Right ventricle myocardium superior (tissue), 1 donor: Measurements from ENCODE around the gene CES4A. TPM values are rescaled to one million over a fixed set of nuclear protein-coding genes. Genes with fewer than 3 reads are reported as not detected.
"Not testable (repeated sequence)": the region's sequence is repeated elsewhere in the genome, so short reads cannot be mapped to it uniquely, and the experiment has no call there.

Experiments
- ATAC-seq: fragments of 200-7000 bp; cut with Tn5 transposase; one replicate; pipeline ENCODE4 v1.9.1; 2020; ENCODE audit warnings: mild to moderate bottlenecking; ENCODE audit not compliant: poor library complexity
- DNase-seq: peaks from one replicate; pipeline ENCODE4 v3.0.0-alpha.2; 2020
- intact Hi-C: fragments of 100-400 bp; cut with DNase I; formaldehyde crosslinking; loops from one replicate; pipeline ENCODE4 v1.11.2; 2022
- total RNA-seq: library from RNA; stranded (reverse); fragmentation: NEBNext Ultra II Directional; extraction: Animal tissue kit (Norgen Biotek cat#: 25700); gene quantifications from one replicate; pipeline ENCODE4 v1.2.1, GENCODE V29; 2021
- donor health status: DM: no; HTN: yes; CAD: no; lungs with severe emphysema.

CES4A gene
- total RNA-seq, 1 donor from 2014 or later, result 6.2 TPM

GRCh38 chr16:66953462-66954096 lies 34.8 kb upstream of the CES4A start:
- intact Hi-C loops, result no loop called here
- ATAC-seq (peak; percentile 10), DNase-seq (no peak)

- DNase-seq (peak; percentile 79), ATAC-seq (peak; percentile 84)
- intact Hi-C loops, result no loop called here
Observed at GRCh38 chr16:66954097-66954659, 34.2 kb upstream of the CES4A start.

- intact Hi-C loops, ATAC-seq, DNase-seq: not testable (repeated sequence)
Observed at GRCh38 chr16:66955363-66956153, 32.8 kb upstream of the CES4A start.

DNA sequence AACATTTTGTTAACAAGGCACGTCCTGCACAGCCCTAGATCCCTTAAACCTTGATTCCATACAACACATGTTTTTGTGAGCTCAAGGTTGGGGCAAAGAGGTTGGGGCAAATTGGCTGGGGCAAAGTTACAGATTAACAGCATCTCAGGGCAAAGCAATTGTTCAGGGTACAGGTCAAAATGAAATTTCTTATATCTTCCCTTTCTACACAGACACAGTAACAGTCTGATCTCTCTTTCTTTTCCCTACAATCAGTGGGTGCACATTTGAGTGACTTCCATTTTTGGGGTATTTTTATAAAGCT lies 32.3 kb upstream of the CES4A start:
- intact Hi-C loops, DNase-seq, ATAC-seq: not testable (repeated sequence)

DNA sequence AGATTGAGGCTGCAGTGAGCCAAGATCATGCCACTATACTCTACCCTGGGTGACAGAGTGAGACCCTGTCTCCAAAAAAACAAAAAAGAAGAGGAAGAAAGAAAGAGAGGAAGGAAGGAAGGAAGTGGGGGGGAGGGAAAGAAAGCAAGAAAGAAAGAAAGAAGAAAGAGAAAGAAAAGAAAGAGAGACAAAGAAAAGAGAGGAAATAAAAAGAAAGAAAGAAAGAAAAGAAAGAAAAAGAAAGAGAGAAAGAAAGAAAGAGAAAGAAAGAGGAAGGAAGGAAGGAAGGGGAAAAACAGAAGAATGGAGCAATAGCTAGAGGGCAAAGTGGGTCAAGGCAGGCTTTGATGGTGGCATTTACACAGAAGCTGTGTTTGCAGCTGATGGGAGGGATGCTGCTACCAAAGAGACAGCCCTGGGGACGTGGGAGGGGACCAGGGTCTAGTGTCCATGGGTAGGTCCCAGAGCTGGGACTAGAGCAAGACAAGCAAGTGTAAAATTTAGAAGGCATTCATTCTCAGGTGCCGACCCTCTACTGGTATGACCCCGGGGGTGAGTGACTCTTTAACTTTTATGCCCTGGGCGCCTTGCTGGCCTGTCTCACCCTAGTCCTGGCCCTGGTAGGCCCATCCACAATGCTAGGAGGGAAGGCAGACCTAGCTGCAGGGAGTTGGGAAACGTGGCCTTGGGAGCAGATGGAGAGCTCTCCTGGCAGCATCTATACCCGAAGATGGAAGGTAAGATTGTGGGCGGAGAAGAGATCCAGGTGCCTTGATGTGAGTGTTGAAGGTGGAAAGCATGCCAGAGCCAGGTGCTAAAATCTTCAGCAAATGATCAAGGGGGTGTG lies 29.3 kb upstream of the CES4A start:
- DNase-seq, result peak; percentile 40
- no peak for ATAC-seq
- intact Hi-C loops, result no loop called here

DNA sequence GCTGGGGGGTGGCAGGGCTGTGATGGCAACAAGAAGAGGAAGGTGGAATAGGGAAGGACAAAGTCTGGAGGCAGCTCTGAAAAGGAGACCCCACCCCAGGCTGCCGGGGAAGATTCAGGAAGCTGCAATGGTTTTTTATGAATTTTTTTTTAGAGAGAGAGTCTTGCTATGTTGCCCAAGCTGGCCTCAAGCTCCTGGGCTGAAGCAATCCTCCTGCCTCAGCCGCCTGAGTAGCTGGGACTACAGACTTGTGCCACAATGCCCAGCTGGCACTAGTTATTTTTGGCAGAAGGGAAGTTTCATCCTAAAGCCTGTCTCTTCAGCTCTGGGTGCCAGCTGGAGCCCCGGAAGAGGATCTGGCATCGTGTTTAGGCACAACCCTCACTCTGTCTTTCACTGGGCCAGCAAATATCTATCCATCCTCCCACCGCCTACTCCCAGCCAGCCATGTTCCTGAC lies 28.7 kb upstream of the CES4A start:
- DNase-seq (peak; percentile 68), ATAC-seq (peak; percentile 63)
- intact Hi-C loops, result no loop called here

DNA sequence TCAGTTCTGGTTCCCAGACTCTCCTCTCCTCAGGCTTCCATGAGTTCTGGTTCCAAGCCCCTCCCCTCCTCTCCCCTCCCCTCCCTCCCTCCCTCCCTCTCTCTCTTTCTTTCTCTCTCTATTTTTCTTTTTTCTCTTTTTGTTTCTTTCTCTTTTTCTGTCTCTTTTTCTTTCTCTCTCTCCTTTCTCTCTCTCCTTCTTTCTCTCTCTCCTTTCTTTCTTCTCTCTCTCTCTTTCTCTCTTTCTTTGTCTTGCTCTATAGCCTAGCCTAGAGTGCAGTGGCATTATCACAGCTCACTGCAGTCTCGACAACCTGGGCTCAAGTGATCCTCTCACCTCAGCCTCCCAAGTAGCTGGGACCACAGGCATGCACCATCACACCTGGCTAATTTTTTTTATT lies 28.1 kb upstream of the CES4A start:
- no peak for DNase-seq
- ATAC-seq, result no peak
- intact Hi-C loops, result no loop called here

DNA sequence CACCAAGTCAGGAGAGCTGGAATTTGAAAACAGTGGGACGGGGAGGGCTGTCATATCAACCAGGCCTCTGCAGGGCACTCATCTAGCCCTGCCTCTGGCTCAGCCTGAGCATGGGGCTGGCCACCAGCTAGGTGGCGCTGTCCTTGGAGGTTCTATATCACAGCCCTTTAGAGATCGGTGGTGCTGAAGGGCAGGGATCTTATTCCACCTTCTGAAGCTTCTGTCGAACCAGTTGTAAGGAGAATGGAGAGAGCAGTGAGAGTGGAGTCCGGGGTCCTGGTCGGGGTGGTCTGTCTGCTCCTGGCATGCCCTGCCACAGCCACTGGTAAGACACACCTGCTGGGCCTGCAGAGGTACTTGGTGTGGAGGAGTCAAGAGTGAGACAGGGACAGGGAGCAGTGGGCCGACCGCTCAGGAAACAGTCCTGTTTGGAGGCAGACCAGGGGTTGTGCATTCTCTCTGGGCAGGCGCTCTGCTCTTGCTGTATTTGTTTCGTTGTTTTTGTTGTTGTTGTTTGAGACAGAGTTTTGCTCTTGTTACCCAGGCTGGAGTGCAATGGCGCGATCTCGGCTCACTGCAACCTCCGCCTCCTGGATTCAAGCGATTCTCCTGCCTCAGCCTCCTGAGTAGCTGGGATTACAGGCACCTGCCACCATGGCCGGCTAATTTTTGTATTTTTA lies 27.2 kb upstream of the CES4A start, which contains the start of gene CES3:
Gene CES3 (plus strand): TSS at position 202 of the 680 bp plus-strand sequence. CDS start 42 bp downstream, at position 244.
- intact Hi-C loops, result no loop called here
- DNase-seq (peak; percentile 70), ATAC-seq (peak; percentile 74)

GRCh38 chr16:66961914-66962313 lies 26.5 kb upstream of the CES4A start:
- intact Hi-C loops, result no loop called here
- ATAC-seq (no peak), DNase-seq (peak; percentile 35)

- DNase-seq (peak; percentile 40), ATAC-seq (peak; percentile 44)
- intact Hi-C loops, result no loop called here
Observed at GRCh38 chr16:66964049-66964448, 24.3 kb upstream of the CES4A start.

DNA sequence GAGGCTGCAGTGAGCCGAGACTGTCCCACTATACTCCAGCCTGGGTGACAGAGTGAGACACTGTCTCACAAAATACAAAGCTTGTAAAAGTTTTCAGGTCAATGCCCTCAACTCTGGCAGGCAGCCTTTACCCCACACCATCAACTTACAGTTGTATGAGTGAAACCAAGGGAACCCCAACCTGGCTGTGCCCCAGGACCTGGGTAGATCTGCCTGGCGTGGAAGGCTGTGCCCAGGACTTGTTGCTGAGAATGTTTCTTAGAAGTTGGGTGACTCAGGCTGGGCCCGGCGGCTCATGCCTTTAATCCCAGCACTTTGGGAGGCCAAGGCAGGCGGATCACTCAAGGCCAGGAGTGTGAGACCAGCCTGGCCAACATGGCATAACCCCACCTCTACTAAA lies 19.5 kb upstream of the CES4A start:
- intact Hi-C loops, result no loop called here
- no peak for DNase-seq

DNA sequence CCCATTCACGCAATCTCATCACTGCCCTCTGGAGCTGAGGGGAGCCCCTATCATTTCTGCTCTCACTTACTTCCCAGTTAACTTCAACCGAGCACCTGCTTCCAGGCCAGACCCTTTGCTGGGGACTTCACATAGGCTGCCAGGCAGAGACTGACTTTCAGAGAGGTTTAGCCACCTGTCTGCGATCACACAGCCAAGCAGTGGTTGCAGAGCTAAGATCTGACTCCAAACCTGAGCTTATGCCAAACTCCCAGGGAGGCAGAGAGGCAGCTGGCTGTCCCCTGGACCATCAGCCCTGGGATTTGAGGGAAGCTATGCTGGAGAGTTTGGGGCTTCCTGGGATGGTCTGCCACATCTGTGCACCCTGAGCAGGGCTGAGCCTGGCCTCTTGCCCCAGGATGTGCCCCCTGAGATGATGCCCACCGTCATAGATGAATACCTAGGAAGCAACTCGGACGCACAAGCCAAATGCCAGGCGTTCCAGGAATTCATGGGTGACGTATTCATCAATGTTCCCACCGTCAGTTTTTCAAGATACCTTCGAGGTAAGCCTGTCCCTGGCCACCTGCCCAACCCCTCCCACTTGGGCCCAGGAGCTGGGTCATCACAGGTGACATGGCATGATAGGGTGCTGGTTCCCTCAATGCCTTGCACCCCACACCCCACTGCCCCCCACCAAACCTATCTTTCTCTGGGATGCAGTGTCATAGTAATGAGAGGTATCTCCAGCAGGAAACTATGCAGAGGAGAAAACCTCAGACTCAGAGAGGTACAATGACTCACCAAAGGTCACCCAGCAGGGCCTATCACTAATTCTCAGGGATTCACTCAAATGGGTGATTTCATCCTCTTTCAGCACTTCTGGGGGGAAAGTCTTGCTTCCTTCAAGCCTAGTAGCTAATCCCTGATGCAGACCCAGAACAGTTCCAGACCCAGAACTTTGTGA lies 17.3 kb upstream of the CES4A start:
- no peak for DNase-seq
- intact Hi-C loops, result no loop called here
- no peak for ATAC-seq

More for the DNA sequence above, 19.5 kb upstream of the CES4A start:
- ATAC-seq, result no peak

- no peak for DNase-seq
- ATAC-seq, result no peak
- intact Hi-C loops, result no loop called here
Observed at GRCh38 chr16:66972983-66973382, 15.4 kb upstream of the CES4A start.

- no peak for DNase-seq
- intact Hi-C loops, result no loop called here
- no peak for ATAC-seq
Observed at GRCh38 chr16:66973716-66974115, 14.7 kb upstream of the CES4A start.

GRCh38 chr16:66974156-66974931 lies 14.0 kb upstream of the CES4A start:
- intact Hi-C loops, ATAC-seq, DNase-seq: not testable (repeated sequence)

DNA sequence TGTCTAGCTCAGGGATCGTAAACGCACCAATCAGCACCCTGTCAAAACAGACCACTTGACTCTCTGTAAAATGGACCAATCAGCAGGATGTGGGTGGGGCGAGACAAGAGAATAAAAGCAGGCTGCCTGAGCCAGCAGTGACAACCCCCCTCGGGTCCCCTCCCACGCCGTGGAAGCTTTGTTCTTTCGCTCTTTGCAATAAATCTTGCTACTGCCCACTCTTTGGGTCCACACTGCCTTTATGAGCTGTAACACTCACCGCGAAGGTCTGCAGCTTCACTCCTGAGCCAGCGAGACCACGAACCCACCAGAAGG lies 13.5 kb upstream of the CES4A start:
- ATAC-seq, intact Hi-C loops, DNase-seq: not testable (repeated sequence)
